Hepatocyte (in vitro differentiated cells): Measurements from ENCODE around the gene MVD. TPM values are rescaled to one million over a fixed set of nuclear protein-coding genes. Genes with fewer than 3 reads are reported as not detected.

Experiments
- DNase-seq: peaks from one replicate; pipeline ENCODE4 v3.0.0-alpha.2; 2016; ENCODE audit warnings: low spot score
- H2AFZ ChIP-seq: fragments of 200-600 bp; sonication (generic); 2 replicates; pipeline ENCODE4 v1.6.0; 2016; ENCODE audit warnings: antibody characterized with exemption, mild to moderate bottlenecking
- H3K27ac ChIP-seq: fragments of 200-600 bp; sonication (generic); 2 replicates; pipeline ENCODE4 v1.5.1; 2016; ENCODE audit warnings: mild to moderate bottlenecking
- H3K27me3 ChIP-seq: fragments of 200-600 bp; sonication (generic); 2 replicates; pipeline ENCODE4 v1.6.1; 2016
- H3K36me3 ChIP-seq: fragments of 200-600 bp; sonication (generic); replicated peaks from 2 replicates; pipeline ENCODE4 v1.5.1; 2016; ENCODE audit warnings: low read depth; ENCODE audit not compliant: insufficient read depth
- H3K4me1 ChIP-seq: fragments of 200-600 bp; sonication (generic); 2 replicates; pipeline ENCODE4 v1.5.1; 2016; ENCODE audit warnings: mild to moderate bottlenecking, moderate library complexity; ENCODE audit not compliant: insufficient read depth
- H3K4me2 ChIP-seq: fragments of 200-600 bp; sonication (generic); 2 replicates; pipeline ENCODE4 v1.6.0; 2016
- H3K4me3 ChIP-seq: fragments of 200-600 bp; sonication (generic); 2 replicates; pipeline ENCODE4 v1.5.1; 2016; ENCODE audit warnings: mild to moderate bottlenecking
- H3K79me2 ChIP-seq: fragments of 200-600 bp; sonication (generic); 2 replicates; pipeline ENCODE4 v1.6.0; 2017; ENCODE audit warnings: mild to moderate bottlenecking
- H3K9me2 ChIP-seq: fragments of 200-600 bp; sonication (generic); replicated peaks from 2 replicates; pipeline ENCODE4 v1.6.0; 2017; ENCODE audit warnings: mild to moderate bottlenecking; ENCODE audit not compliant: insufficient read depth
- H3K9me3 ChIP-seq: fragments of 200-600 bp; sonication (generic); 2 replicates; pipeline ENCODE4 v1.5.1; 2016; ENCODE audit warnings: low read depth, mild to moderate bottlenecking
- H4K20me1 ChIP-seq: fragments of 200-600 bp; sonication (generic); 2 replicates; pipeline ENCODE4 v1.6.0; 2016; ENCODE audit warnings: mild to moderate bottlenecking; ENCODE audit not compliant: insufficient read depth, poor library complexity, severe bottlenecking
- EZH2 ChIP-seq: fragments of 200-600 bp; sonication (generic); IDR thresholded peaks from 2 replicates; pipeline ENCODE4 v1.6.1; 2016; ENCODE audit warnings: antibody characterized with exemption, mild to moderate bottlenecking, borderline replicate concordance
- EZH2phosphoT487 ChIP-seq: fragments of 200-600 bp; sonication (generic); IDR thresholded peaks from one replicate; pipeline ENCODE4 v1.6.1; 2018; ENCODE audit warnings: antibody characterized with exemption, mild to moderate bottlenecking, low read depth, moderate library complexity; ENCODE audit not compliant: unreplicated experiment, severe bottlenecking
- WGBS: methylation state at CpG from one replicate; pipeline ENCODE4 v1.1.6; 2016; ENCODE audit warnings: low lambda C conversion rate; ENCODE audit errors: missing lambda C conversion rate; 5-methylcytosine and 5-hydroxymethylcytosine counted together
- polyA plus RNA-seq: library from polyadenylated mRNA; unstranded; fragments of >200 nt; fragmentation: Nextera tagmentation; extraction: Ambion mirVana; gene quantifications from 2 replicates; pipeline ENCODE4 v1.2.1, GENCODE V29; 2016
- total RNA-seq: library from RNA; depleted of rRNA; stranded (reverse); fragments of >200 nt; gene quantifications from 2 replicates; pipeline ENCODE4 v1.2.3, GENCODE V29; 2014
- TF ChIP-seq, protein P1 (sequence below): fragments of 200-600 bp; sonication (generic); IDR thresholded peaks from 2 replicates; pipeline ENCODE4 v1.5.1; 2016; ENCODE audit warnings: antibody characterized with exemption, mild to moderate bottlenecking; ENCODE audit not compliant: poor library complexity

MVD gene
- total and polyA plus RNA-seq, 2 experiments from 2014 or later = 71.9 to 152 TPM

- TF ChIP-seq, protein P1, sequence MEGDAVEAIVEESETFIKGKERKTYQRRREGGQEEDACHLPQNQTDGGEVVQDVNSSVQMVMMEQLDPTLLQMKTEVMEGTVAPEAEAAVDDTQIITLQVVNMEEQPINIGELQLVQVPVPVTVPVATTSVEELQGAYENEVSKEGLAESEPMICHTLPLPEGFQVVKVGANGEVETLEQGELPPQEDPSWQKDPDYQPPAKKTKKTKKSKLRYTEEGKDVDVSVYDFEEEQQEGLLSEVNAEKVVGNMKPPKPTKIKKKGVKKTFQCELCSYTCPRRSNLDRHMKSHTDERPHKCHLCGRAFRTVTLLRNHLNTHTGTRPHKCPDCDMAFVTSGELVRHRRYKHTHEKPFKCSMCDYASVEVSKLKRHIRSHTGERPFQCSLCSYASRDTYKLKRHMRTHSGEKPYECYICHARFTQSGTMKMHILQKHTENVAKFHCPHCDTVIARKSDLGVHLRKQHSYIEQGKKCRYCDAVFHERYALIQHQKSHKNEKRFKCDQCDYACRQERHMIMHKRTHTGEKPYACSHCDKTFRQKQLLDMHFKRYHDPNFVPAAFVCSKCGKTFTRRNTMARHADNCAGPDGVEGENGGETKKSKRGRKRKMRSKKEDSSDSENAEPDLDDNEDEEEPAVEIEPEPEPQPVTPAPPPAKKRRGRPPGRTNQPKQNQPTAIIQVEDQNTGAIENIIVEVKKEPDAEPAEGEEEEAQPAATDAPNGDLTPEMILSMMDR = no peak
- TF ChIP-seq EZH2 = no peak
- Histone ChIP-seq H4K20me1 (no peaks in the 10 kb centered on the region), H3K4me3 (no peak overlapping the region), H3K36me3 (no peaks in the 10 kb centered on the region), H3K27me3 (no peaks in the 10 kb centered on the region), H3K27ac (no peak overlapping the region), H3K4me2 (no peak overlapping the region), H3K9me3 (no peaks in the 10 kb centered on the region), H2AFZ (no peak overlapping the region), H3K9me2 (no peaks in the 10 kb centered on the region), H3K79me2 (peaks cover 12% of the 10 kb centered on the region), H3K4me1 (peaks cover 3% of the 10 kb centered on the region)
- no peak for DNase-seq
- 86% methylated on average over 12 of the region's 14 CpGs for WGBS
Observed at GRCh38 chr16:88700322-88700635, 37.4 kb upstream of the MVD start.

GRCh38 chr16:88699180-88699579 is 36.3 kb upstream of the MVD start:
- Histone ChIP-seq H3K4me2 (no peak overlapping the region), H3K4me1 (no peaks in the 10 kb centered on the region), H3K9me2 (no peaks in the 10 kb centered on the region), H2AFZ (no peak overlapping the region), H3K27me3 (no peaks in the 10 kb centered on the region), H3K79me2 (peaks cover under 1% of the 10 kb centered on the region), H3K27ac (no peak overlapping the region), H3K9me3 (no peaks in the 10 kb centered on the region), H3K4me3 (no peak overlapping the region), H3K36me3 (no peaks in the 10 kb centered on the region), H4K20me1 (no peaks in the 10 kb centered on the region)
- 94% methylated on average over 16 of the region's 16 CpGs for WGBS
- TF ChIP-seq EZH2 (no peak), EZH2phosphoT487 (no peak)
- TF ChIP-seq, protein P1 = no peak
- DNase-seq = no peak

- WGBS = 97% methylated on average over 22 of the region's 25 CpGs
- H3K27ac ChIP-seq = no peak overlapping the region
Observed at GRCh38 chr16:88698646-88699045, 35.8 kb upstream of the MVD start.

DNA sequence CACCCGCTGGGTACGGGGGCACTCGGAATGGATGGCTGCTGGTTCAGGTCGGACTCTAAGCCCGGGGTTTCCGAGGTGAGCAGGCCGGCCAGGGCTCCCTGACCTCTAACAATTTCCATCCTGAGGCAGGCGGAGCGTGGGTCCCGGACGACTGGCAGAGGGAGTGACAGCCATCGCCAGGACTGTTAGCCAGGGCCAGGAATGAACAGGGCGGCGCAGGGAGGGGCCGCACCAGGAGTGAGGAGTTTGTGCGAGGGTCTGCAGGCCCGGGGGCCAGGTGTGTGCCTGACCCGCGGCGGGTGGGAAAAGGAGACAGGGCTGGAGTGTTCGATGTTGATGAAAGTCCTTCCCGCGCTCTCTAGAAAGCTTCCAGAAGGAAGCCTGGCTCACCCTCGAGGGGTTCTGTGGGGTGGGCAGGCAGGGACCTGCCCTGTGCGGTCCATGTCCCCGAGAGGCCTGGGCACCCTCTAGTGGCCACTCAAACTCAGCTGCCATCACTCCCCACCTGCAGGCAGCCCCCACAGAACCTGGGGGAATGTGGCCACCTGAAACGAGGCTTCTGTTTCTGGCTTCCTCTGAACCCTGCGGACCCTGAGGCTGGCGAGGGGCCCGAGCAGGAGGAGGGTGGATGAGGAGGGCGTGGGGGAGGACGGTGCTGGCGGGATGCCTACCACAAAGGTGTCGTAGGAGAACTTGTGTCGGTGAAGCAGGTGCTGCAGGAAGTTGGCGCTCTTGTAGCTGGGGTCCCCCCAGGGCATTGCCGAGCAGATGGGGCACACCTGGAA is 35.1 kb upstream of the MVD start:
- TF ChIP-seq, protein P1 = peak; percentile 30
- TF ChIP-seq EZH2phosphoT487 = no peak
- no peaks in the 10 kb centered on the region for H3K79me2 ChIP-seq
- no peak overlapping the region for H2AFZ ChIP-seq
- H4K20me1 ChIP-seq = no peaks in the 10 kb centered on the region
- no peaks in the 10 kb centered on the region for H3K9me2 ChIP-seq
- 88% methylated on average over 36 of the region's 37 CpGs for WGBS
- no peaks in the 10 kb centered on the region for H3K27me3 ChIP-seq
- no peaks in the 10 kb centered on the region for H3K4me1 ChIP-seq
- H3K9me3 ChIP-seq = no peaks in the 10 kb centered on the region
- no peak overlapping the region for H3K4me3 ChIP-seq
- no peak overlapping the region for H3K4me2 ChIP-seq
- DNase-seq = no peak
- H3K27ac ChIP-seq = no peak overlapping the region
- H3K36me3 ChIP-seq = no peaks in the 10 kb centered on the region

More at GRCh38 chr16:88698646-88699045, 35.8 kb upstream of the MVD start:
- TF ChIP-seq EZH2phosphoT487 (no peak), EZH2 (no peak)
- Histone ChIP-seq H4K20me1 (no peaks in the 10 kb centered on the region), H3K4me1 (no peaks in the 10 kb centered on the region), H3K4me3 (no peak overlapping the region), H3K4me2 (no peak overlapping the region), H3K27me3 (no peaks in the 10 kb centered on the region), H3K36me3 (no peaks in the 10 kb centered on the region), H3K9me3 (no peaks in the 10 kb centered on the region), H3K9me2 (no peaks in the 10 kb centered on the region), H2AFZ (no peak overlapping the region), H3K79me2 (no peaks in the 10 kb centered on the region)
- DNase-seq = no peak
